A549 (cell line): ENCODE results near the gene GRID1. TPM values are rescaled to one million over a fixed set of nuclear protein-coding genes. Genes with fewer than 3 reads are reported as not detected.

Experiments
- ATAC-seq, 2 experiments: fragments of 200-7000 bp in 1 of 2; fragments of >200 bp in 1 of 2; cut with Nextera tagmentation in 1 of 2; cut with Tn5 transposase in 1 of 2; 3 replicates each; pipeline versions ENCODE4 v1.8.0 to v1.9.1; 2018 to 2020; ENCODE audit warnings: mild to moderate bottlenecking in 1 of 2, moderate library complexity in 1 of 2
- CTCF ChIA-PET: fragments of 300-600 bp; sonication (Branson Sonifier 250); formaldehyde crosslinking; extraction: SDS; loops from one replicate; lab custom pipeline; 2021; ENCODE audit warnings: antibody characterized with exemption, inconsistent platforms; lab: Yijun Ruan, JAX
- POLR2A ChIA-PET: fragments of 350-600 bp; formaldehyde crosslinking; extraction: SDS; loops from one replicate; lab custom pipeline; 2021; ENCODE audit warnings: antibody characterized with exemption, inconsistent platforms; lab: Yijun Ruan, JAX
- DNase-seq, 2 experiments: peaks; one replicate each; pipeline versions ENCODE4 v3.0.0 to v3.0.0-alpha.2; 2011 to 2016; ENCODE audit warnings: low read depth in 1 of 2, low spot score in 1 of 2
- FAIRE-seq: peaks from 2 replicates; lab custom pipeline; 2011; peaks lifted over from hg19 to GRCh38; lab: Jason Lieb, UNC
- H3K27ac ChIP-seq, 2 experiments: fragments of >200 bp; sonication (Bioruptor Twin); formaldehyde crosslinking; 3 replicates each; pipeline ENCODE4 v1.5.1; 2016 to 2017
- H3K4me1 ChIP-seq: fragments of >200 bp; sonication (Bioruptor Twin); formaldehyde crosslinking; 3 replicates; pipeline ENCODE4 v1.6.1; 2016
- H3K4me2 ChIP-seq: fragments of >200 bp; sonication (Bioruptor Twin); formaldehyde crosslinking; 3 replicates; pipeline ENCODE4 v1.6.1; 2016
- H3K4me3 ChIP-seq: fragments of >200 bp; sonication (Bioruptor Twin); formaldehyde crosslinking; 3 replicates; pipeline ENCODE4 v1.5.1; 2016
- H3K9me3 ChIP-seq: fragments of >200 bp; sonication (Bioruptor Twin); formaldehyde crosslinking; 3 replicates; pipeline ENCODE4 v1.6.1; 2016
- CBX8 ChIP-seq: fragments of 200-600 bp; sonication (generic); IDR thresholded peaks from 2 replicates; pipeline ENCODE4 v1.6.1; 2016
- CHD2 ChIP-seq: fragments of 150-350 bp; IDR thresholded peaks from 2 replicates; pipeline ENCODE4 v1.6.1; 2014; ENCODE audit warnings: low read length; ENCODE audit not compliant: partially characterized antibody
- CHD4 ChIP-seq: fragments of 200-600 bp; sonication (generic); IDR thresholded peaks from 2 replicates; pipeline ENCODE4 v1.6.1; 2016; ENCODE audit warnings: antibody characterized with exemption, mild to moderate bottlenecking, borderline replicate concordance
- EHF ChIP-seq: fragments of 250-450 bp; sonication (Bioruptor Pico); IDR thresholded peaks from 2 replicates; pipeline ENCODE4 v1.5.0; 2020; ENCODE audit warnings: mild to moderate bottlenecking
- EHMT2 ChIP-seq: fragments of 200-600 bp; sonication (generic); IDR thresholded peaks from 2 replicates; pipeline ENCODE4 v1.6.1; 2016; ENCODE audit warnings: antibody characterized with exemption, low read depth, mild to moderate bottlenecking, moderate library complexity
- FOSB ChIP-seq: fragments of 250-450 bp; sonication (Bioruptor Pico); IDR thresholded peaks from 2 replicates; pipeline ENCODE4 v1.5.0; 2020; ENCODE audit warnings: mild to moderate bottlenecking, moderate library complexity
- HEYL ChIP-seq: fragments of 250-450 bp; sonication (Bioruptor Pico); IDR thresholded peaks from 2 replicates; pipeline ENCODE4 v1.8.0; 2021; ENCODE audit warnings: mild to moderate bottlenecking, moderate library complexity
- HOXA7 ChIP-seq: fragments of 250-450 bp; sonication (Bioruptor Pico); IDR thresholded peaks from 2 replicates; pipeline ENCODE4 v1.5.0; 2020; ENCODE audit warnings: mild to moderate bottlenecking, moderate library complexity
- HOXB5 ChIP-seq: fragments of 250-450 bp; sonication (Bioruptor Pico); IDR thresholded peaks from 2 replicates; pipeline ENCODE4 v1.5.0; 2020; ENCODE audit warnings: mild to moderate bottlenecking, moderate library complexity
- JUN ChIP-seq, 2 experiments: fragments of >200 bp; sonication (Bioruptor Twin); formaldehyde crosslinking; IDR thresholded peaks; 2 replicates in 1 of 2; 3 replicates in 1 of 2; pipeline ENCODE4 v1.6.1; 2016 to 2017
- KDM1A ChIP-seq: fragments of 200-600 bp; sonication (generic); IDR thresholded peaks from 2 replicates; pipeline ENCODE4 v1.6.1; 2016; ENCODE audit warnings: low read depth, mild to moderate bottlenecking
- MAFK ChIP-seq: fragments of 450-650 bp; IDR thresholded peaks from 2 replicates; pipeline ENCODE4 v1.6.1; 2014; ENCODE audit not compliant: partially characterized antibody
- PBX3 ChIP-seq: IDR thresholded peaks from 2 replicates; pipeline ENCODE4 v1.6.1; 2012
- RARB ChIP-seq: fragments of 250-450 bp; sonication (Bioruptor Pico); IDR thresholded peaks from 2 replicates; pipeline ENCODE4 v1.8.0; 2021; ENCODE audit warnings: mild to moderate bottlenecking, moderate library complexity
- RCOR1 ChIP-seq: fragments of 150-350 bp; IDR thresholded peaks from 2 replicates; pipeline ENCODE4 v1.6.1; 2014; ENCODE audit warnings: antibody characterized with exemption, low read length, low read depth
- RFX5 ChIP-seq: fragments of 450-650 bp; IDR thresholded peaks from 2 replicates; pipeline ENCODE4 v1.7.1; 2014; ENCODE audit warnings: antibody characterized with exemption, mild to moderate bottlenecking, moderate library complexity
- TFCP2L1 ChIP-seq: fragments of 250-450 bp; sonication (Bioruptor Pico); IDR thresholded peaks from 2 replicates; pipeline ENCODE4 v1.5.0; 2021; ENCODE audit warnings: mild to moderate bottlenecking
- ZFP36 ChIP-seq: fragments of 450-650 bp; IDR thresholded peaks from 2 replicates; pipeline ENCODE4 v1.6.1; 2014; ENCODE audit warnings: borderline replicate concordance; ENCODE audit not compliant: partially characterized antibody
- WGBS: methylation state at CpG from one replicate; pipeline ENCODE4 v1.1.6; 2017; ENCODE audit errors: missing lambda C conversion rate; 5-methylcytosine and 5-hydroxymethylcytosine counted together
- polyA plus RNA-seq, 4 experiments: library from polyadenylated mRNA; depleted of rRNA in 3 of 4; stranded (reverse); fragments of >200 nt; fragmentation: RNase III in 1 of 4; extraction: RNeasy Plus Mini Kit Qiagen cat#74134 plus additional on column Dnase treatment in 1 of 4; gene quantifications; 2 replicates in 3 of 4; 3 replicates in 1 of 4; pipeline ENCODE4 v1.2.3, GENCODE V29; 2011 to 2017
- TF ChIP-seq, protein P1 (sequence below): fragments of 250-450 bp; sonication (Bioruptor Pico); IDR thresholded peaks from 2 replicates; pipeline ENCODE4 v1.5.0; 2021; ENCODE audit warnings: mild to moderate bottlenecking, moderate library complexity, borderline replicate concordance
- TF ChIP-seq, protein P2 (sequence below): fragments of 250-450 bp; sonication (Bioruptor Pico); IDR thresholded peaks from 2 replicates; pipeline ENCODE4 v1.5.0; 2020; ENCODE audit warnings: low read depth, mild to moderate bottlenecking, moderate library complexity
- TF ChIP-seq, protein P3 (sequence below): fragments of >200 bp; sonication (Bioruptor Twin); formaldehyde crosslinking; IDR thresholded peaks from 2 replicates; pipeline ENCODE4 v1.6.1; 2016
- TF ChIP-seq, protein P4 (sequence below): fragments of 450-650 bp; IDR thresholded peaks from 2 replicates; pipeline ENCODE4 v1.6.1; 2014; ENCODE audit warnings: antibody characterized with exemption

GRID1 gene
- polyA plus RNA-seq, 2 of the 4 experiments (the other 2 are of a cell fraction): 0.14 to 0.30 TPM

DNA sequence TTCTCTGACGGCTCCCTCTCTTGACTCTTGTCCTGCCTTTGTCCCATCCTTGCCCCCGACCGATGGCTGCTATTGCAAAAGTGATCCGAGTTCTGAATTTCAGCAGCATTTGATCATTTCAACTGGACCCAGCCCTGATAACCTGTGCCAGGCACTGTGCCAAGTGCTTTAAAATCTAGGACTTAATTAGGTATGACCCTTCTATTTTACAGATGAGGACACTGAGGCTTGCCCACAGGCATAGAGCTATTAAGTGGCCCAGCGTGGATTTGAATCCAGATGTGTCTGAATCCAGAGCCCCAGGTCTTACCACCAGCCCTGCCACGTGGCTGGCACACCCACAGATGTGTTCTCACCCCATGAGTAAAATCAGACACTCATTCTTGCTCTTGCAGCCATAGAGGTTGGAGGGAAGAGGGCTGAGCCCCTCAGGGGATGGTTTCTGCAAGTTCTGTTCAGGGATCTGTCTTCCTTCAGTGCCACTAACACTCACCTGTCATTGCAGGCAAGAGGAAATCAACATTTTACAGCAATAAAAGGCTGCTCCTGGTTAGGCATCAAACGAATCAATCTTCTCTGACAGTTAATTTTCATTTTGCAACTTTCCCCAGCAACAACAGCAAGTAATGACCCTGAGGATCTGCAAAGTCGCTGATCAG, 101.2 kb downstream of the GRID1 start:
- ATAC-seq: no peak
- POLR2A ChIA-PET: no interaction called here
- 59% methylated on average over 8 of the region's 8 CpGs for WGBS
- Histone ChIP-seq H3K4me1 (no peaks in the 10 kb centered on the region), H3K9me3 (no peaks in the 10 kb centered on the region), H3K4me3 (no peak overlapping the region), H3K27ac (no peak overlapping the region), H3K4me2 (no peak overlapping the region)
- CTCF ChIA-PET: interaction anchor here (0.9 kb wide), 1 partner anchor 23 kb away, joined by 3 read pairs; no protein-coding TSS in a partner anchor
- FAIRE-seq: no peak
- TF ChIP-seq EHMT2 (no peak), EHF (CRISPR knock-in tag) (no peak), RFX5 (no peak), KDM1A (no peak), TFCP2L1 (CRISPR knock-in tag) (no peak), FOSB (CRISPR knock-in tag) (no peak), RCOR1 (no peak), CHD2 (no peak), CHD4 (no peak), HEYL (CRISPR knock-in tag) (no peak), HOXB5 (CRISPR knock-in tag) (no peak), RARB (CRISPR knock-in tag) (no peak), HOXA7 (no peak), ZFP36 (no peak), MAFK (no peak), CBX8 (no peak), JUN (IDR thresholded peaks at IDR 0.05) (no peak)
- TF ChIP-seq, protein P1, sequence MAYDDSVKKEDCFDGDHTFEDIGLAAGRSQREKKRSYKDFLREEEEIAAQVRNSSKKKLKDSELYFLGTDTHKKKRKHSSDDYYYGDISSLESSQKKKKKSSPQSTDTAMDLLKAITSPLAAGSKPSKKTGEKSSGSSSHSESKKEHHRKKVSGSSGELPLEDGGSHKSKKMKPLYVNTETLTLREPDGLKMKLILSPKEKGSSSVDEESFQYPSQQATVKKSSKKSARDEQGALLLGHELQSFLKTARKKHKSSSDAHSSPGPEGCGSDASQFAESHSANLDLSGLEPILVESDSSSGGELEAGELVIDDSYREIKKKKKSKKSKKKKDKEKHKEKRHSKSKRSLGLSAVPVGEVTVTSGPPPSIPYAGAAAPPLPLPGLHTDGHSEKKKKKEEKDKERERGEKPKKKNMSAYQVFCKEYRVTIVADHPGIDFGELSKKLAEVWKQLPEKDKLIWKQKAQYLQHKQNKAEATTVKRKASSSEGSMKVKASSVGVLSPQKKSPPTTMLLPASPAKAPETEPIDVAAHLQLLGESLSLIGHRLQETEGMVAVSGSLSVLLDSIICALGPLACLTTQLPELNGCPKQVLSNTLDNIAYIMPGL (CRISPR knock-in tag): no peak
- TF ChIP-seq, protein P2, sequence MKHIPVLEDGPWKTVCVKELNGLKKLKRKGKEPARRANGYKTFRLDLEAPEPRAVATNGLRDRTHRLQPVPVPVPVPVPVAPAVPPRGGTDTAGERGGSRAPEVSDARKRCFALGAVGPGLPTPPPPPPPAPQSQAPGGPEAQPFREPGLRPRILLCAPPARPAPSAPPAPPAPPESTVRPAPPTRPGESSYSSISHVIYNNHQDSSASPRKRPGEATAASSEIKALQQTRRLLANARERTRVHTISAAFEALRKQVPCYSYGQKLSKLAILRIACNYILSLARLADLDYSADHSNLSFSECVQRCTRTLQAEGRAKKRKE (CRISPR knock-in tag): no peak
- TF ChIP-seq, protein P3, sequence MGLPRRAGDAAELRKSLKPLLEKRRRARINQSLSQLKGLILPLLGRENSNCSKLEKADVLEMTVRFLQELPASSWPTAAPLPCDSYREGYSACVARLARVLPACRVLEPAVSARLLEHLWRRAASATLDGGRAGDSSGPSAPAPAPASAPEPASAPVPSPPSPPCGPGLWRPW: no peak
- no peak for DNase-seq

DNA sequence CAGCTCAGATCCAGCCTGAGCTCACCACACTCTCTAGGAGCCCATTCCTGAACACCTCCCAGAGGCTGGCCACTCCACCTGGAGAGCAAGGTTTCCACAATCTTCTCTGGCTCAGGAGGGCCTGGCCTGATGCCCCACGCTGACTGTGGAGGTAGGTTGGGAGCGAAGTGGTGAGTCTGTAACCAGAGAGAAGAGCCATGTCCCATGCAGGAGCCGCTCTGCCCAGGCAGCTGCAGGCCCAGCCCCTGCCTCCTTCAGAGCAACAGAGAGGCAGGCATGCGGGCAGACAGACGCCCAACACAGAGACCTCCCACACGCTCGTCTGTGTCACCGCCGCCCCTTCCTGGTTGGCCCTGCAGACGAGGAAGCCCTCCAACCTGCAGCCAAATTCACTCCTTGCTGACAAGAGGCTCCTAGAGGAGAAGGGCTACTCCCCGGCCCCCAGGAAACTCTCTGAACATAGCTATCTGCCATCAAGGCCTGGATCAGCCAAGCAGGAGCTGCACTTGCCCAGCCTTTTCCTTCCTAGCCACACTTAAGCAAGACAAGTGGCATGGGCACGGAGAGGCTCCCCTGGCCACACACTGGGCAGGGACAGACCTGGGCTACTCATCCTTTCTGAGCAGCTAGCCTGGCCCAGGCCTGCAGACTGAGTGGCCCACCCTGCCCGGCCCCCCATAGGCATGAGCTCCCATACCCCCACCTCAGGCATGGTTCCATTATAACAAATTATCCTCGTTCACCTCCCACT, 101.9 kb downstream of the GRID1 start:
- DNase-seq (no peak), FAIRE-seq (no peak), ATAC-seq (no peak)
- 58% methylated on average over 13 of the region's 14 CpGs for WGBS
- no peaks in the 10 kb centered on the region for H3K9me3 ChIP-seq
- no peaks in the 10 kb centered on the region for H3K4me1 ChIP-seq
- H3K4me3 ChIP-seq: no peak overlapping the region
- TF ChIP-seq PBX3 (no peak), MAFK (no peak)
- TF ChIP-seq, protein P4, sequence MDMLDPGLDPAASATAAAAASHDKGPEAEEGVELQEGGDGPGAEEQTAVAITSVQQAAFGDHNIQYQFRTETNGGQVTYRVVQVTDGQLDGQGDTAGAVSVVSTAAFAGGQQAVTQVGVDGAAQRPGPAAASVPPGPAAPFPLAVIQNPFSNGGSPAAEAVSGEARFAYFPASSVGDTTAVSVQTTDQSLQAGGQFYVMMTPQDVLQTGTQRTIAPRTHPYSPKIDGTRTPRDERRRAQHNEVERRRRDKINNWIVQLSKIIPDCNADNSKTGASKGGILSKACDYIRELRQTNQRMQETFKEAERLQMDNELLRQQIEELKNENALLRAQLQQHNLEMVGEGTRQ: no peak
- POLR2A ChIA-PET: no interaction called here
- H3K4me2 ChIP-seq: no peak overlapping the region
- CTCF ChIA-PET: interaction anchor here (0.9 kb wide), 2 partner anchors 24 to 112 kb away, joined by 3 read pairs; no protein-coding TSS in a partner anchor
- no peak overlapping the region for H3K27ac ChIP-seq
